ENCODE results near the gene MS4A15.

Gene MS4A15

DNA sequence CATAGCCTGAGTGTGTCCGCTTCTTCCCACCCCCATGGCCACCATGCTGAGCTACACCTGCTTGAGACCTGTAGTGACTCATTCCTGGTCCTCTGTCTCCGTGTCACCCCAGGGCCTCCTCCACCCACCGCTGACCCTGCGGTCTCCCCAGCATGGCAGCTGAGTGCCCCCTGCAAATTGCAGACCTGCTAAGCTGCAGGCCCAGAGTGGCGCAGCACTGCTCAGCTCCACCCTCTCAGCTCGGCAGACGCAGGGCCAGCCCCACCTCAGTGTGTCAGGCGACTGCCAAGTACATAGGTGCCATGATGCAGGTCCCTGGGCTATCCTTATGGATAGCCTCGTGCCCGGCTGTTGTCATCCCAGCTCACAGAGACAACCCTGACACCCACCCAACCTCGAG, 13.1 kb downstream of the MS4A15 start:
- H3K4me3 ChIP-seq (ENCODE audit: low read depth, low read length), result no peak overlapping the region
- no peak for DNase-seq
- no peaks in the 10 kb centered on the region for H3K36me3 ChIP-seq (replicated peaks)
- TF ChIP-seq, protein P1, sequence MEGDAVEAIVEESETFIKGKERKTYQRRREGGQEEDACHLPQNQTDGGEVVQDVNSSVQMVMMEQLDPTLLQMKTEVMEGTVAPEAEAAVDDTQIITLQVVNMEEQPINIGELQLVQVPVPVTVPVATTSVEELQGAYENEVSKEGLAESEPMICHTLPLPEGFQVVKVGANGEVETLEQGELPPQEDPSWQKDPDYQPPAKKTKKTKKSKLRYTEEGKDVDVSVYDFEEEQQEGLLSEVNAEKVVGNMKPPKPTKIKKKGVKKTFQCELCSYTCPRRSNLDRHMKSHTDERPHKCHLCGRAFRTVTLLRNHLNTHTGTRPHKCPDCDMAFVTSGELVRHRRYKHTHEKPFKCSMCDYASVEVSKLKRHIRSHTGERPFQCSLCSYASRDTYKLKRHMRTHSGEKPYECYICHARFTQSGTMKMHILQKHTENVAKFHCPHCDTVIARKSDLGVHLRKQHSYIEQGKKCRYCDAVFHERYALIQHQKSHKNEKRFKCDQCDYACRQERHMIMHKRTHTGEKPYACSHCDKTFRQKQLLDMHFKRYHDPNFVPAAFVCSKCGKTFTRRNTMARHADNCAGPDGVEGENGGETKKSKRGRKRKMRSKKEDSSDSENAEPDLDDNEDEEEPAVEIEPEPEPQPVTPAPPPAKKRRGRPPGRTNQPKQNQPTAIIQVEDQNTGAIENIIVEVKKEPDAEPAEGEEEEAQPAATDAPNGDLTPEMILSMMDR (IDR thresholded peaks at IDR 0.05; ENCODE audit: low read depth, low read length, missing control alignments), result no peak
- H3K27ac ChIP-seq, result no peak overlapping the region
- H3K27me3 ChIP-seq (replicated peaks), result no peaks in the 10 kb centered on the region
- in situ Hi-C loops (cut with HindIII; ENCODE audit: low pct_ligation_motif_present, low sequenced_read_pairs), result loop anchor here (10.0 kb wide), 1 partner anchor 135 kb away; the partner anchor contains the start of gene PRPF19

DNA sequence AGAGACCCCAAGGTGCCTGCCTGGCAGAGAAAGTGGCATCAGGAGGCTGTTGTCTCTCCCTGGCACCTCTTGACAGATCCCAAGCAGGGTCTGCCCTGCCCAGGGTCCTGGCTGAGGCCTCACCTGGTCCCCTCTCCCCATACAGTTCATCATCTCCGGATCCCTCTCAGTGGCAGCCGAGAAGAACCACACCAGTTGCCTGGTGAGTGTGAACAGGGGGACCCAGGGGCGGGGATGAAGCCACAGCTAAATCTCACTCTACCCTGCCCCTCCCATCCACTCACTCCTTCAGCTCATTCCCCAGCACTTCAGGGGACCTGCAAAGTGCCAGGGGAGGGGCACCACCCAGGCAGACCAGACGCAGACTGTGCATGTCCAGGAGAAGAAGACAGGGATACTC, 14.5 kb downstream of the MS4A15 start:
- Histone ChIP-seq H3K27me3 (replicated peaks) (no peaks in the 10 kb centered on the region), H3K4me3 (ENCODE audit: low read depth, low read length) (no peak overlapping the region), H3K36me3 (replicated peaks) (no peaks in the 10 kb centered on the region), H3K27ac (no peak overlapping the region)
- in situ Hi-C loops (cut with HindIII; ENCODE audit: low pct_ligation_motif_present, low sequenced_read_pairs), result loop anchor here (10.0 kb wide), 1 partner anchor 134 kb away; the partner anchor contains the start of gene PRPF19
- no peak for DNase-seq
- TF ChIP-seq, protein P1 (IDR thresholded peaks at IDR 0.05; ENCODE audit: low read depth, low read length, missing control alignments), result no peak

GRCh38 chr11:60771879-60772525, 15.3 kb downstream of the MS4A15 start:
- TF ChIP-seq, protein P1 (IDR thresholded peaks at IDR 0.05; ENCODE audit: low read depth, low read length, missing control alignments), result no peak
- no peaks in the 10 kb centered on the region for H3K36me3 ChIP-seq (replicated peaks)
- in situ Hi-C loops (cut with HindIII; ENCODE audit: low pct_ligation_motif_present, low sequenced_read_pairs), result loop anchor here (10.0 kb wide), 1 partner anchor 133 kb away; the partner anchor contains the start of gene PRPF19
- H3K4me3 ChIP-seq (ENCODE audit: low read depth, low read length), result no peak overlapping the region
- no peaks in the 10 kb centered on the region for H3K27me3 ChIP-seq (replicated peaks)
- H3K27ac ChIP-seq, result no peak overlapping the region
- DNase-seq, result no peak

DNA sequence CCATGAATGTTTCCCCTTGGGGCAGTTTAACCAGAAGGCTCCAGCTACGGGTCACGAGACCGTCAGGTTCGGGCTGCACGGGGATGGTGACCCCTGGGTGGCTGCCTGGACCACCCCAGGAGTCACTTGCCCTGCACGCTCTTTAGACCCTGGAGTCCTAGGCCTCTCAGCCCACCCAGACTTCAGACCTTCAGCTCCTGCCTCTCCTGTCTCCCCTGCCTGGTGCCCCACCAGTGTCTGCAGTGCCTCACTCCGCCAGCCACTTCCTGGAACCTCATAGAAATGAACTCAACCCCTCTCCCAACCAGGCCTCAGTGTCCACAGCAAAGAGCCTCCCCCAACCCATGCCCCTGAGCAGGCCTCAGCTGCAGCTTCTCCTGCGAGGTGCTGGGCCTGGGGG, 16.0 kb downstream of the MS4A15 start:
- no peak overlapping the region for H3K4me3 ChIP-seq (ENCODE audit: low read depth, low read length)
- H3K36me3 ChIP-seq (replicated peaks), result no peaks in the 10 kb centered on the region
- no peak for DNase-seq
- in situ Hi-C loops (cut with HindIII; ENCODE audit: low pct_ligation_motif_present, low sequenced_read_pairs), result loop anchor here (10.0 kb wide), 1 partner anchor 132 kb away; the partner anchor contains the start of gene PRPF19
- no peak overlapping the region for H3K27ac ChIP-seq
- TF ChIP-seq, protein P1 (IDR thresholded peaks at IDR 0.05; ENCODE audit: low read depth, low read length, missing control alignments), result no peak
- H3K27me3 ChIP-seq (replicated peaks), result no peaks in the 10 kb centered on the region

DNA sequence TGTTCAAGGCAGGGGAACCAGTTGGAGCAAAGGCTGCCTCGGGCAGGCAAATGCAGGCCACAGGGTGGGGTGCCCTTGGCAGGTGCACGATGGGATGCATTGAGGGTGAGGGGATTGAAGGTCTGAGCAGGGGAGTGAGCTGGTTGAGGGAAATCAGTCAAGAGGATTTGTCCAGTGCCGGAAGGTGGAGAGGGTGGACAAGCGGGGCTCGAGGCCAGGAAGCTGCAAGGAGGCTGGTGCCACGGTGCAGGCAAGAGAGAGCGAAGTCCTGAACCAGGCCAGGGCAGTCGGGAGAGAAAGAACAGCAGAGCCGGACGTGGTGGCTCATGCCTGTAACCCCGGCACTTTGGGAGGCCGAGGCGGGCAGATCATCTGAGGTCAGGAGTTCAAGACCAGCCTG, 18.1 kb downstream of the MS4A15 start:
- TF ChIP-seq, protein P1 (IDR thresholded peaks at IDR 0.05; ENCODE audit: low read depth, low read length, missing control alignments), result no peak
- H3K27ac ChIP-seq, result no peak overlapping the region
- no peaks in the 10 kb centered on the region for H3K27me3 ChIP-seq (replicated peaks)
- no peaks in the 10 kb centered on the region for H3K36me3 ChIP-seq (replicated peaks)
- DNase-seq, result no peak
- no peak overlapping the region for H3K4me3 ChIP-seq (ENCODE audit: low read depth, low read length)
- in situ Hi-C loops (cut with HindIII; ENCODE audit: low pct_ligation_motif_present, low sequenced_read_pairs), result loop anchor here (10.0 kb wide), 1 partner anchor 130 kb away; the partner anchor contains the start of gene PRPF19

Measured in brain microvascular endothelial cell (primary cell).